ENCODE data around the gene LRRC74B. TPM values are rescaled to one million over a fixed set of nuclear protein-coding genes. Genes with fewer than 3 reads are reported as not detected.
"Not testable (repeated sequence)": the region's sequence is repeated elsewhere in the genome, so short reads cannot be mapped to it uniquely, and the experiment has no call there.

LRRC74B gene
- total RNA-seq, 1 donor from 2014 or later, result not detected

DNA sequence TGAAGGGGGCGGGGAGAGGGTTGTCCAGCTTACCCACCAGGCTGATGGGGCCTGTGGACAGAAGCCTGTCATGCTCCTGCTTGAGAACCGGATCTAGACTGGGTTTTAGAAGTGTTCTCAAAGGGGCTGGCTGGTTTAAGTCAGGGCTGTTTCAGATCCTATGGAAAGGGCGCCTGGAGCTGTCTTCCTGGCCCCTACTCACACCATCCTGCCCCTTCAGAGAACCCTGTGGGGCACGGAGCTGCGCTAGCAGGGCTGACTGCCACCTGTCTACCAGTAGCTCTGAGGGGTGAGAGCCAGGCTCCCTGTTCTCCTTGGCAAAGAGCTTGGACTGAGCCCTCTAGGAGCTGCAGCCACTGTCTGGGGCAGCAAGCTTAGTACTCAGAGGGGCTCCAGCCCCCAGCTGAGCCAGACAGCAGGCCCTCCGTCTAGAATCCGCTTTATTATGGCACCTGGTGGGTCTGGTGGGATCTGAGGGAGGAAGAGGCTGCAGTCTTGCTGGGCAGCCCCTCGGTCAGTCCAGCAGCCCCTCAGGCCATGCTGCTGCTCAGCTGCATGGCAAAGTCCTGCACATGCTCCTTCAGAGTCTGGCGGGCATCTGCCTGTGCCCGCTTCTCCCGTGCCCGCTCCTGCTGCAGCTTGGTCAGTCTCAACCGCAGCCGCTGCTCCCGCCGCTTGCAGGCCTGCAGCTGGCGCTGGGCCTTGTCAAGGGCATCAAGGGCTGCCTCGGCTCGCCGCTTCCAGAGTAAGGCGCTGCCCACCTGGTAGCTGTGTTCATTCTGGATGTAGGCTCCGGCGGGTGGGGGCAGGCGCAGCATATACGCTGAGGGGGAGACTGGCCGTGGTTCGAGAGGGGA lies 46.2 kb upstream of the LRRC74B start:
- Histone ChIP-seq H3K4me3 (ENCODE audit: low read depth, low read length) (no peak overlapping the region), H3K36me3 (ENCODE audit: control insufficient read depth, insufficient read depth, low read length) (peaks cover 14% of the 10 kb centered on the region), H3K27me3 (ENCODE audit: control insufficient read depth, insufficient read depth, low read length) (no peaks in the 10 kb centered on the region)
- TF ChIP-seq, protein P1, sequence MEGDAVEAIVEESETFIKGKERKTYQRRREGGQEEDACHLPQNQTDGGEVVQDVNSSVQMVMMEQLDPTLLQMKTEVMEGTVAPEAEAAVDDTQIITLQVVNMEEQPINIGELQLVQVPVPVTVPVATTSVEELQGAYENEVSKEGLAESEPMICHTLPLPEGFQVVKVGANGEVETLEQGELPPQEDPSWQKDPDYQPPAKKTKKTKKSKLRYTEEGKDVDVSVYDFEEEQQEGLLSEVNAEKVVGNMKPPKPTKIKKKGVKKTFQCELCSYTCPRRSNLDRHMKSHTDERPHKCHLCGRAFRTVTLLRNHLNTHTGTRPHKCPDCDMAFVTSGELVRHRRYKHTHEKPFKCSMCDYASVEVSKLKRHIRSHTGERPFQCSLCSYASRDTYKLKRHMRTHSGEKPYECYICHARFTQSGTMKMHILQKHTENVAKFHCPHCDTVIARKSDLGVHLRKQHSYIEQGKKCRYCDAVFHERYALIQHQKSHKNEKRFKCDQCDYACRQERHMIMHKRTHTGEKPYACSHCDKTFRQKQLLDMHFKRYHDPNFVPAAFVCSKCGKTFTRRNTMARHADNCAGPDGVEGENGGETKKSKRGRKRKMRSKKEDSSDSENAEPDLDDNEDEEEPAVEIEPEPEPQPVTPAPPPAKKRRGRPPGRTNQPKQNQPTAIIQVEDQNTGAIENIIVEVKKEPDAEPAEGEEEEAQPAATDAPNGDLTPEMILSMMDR (IDR thresholded peaks at IDR 0.05; ENCODE audit: insufficient read depth, low read length, severe bottlenecking), result no peak
- DNase-seq (ENCODE audit: low read depth) (no peak), FAIRE-seq (no peak)

DNA sequence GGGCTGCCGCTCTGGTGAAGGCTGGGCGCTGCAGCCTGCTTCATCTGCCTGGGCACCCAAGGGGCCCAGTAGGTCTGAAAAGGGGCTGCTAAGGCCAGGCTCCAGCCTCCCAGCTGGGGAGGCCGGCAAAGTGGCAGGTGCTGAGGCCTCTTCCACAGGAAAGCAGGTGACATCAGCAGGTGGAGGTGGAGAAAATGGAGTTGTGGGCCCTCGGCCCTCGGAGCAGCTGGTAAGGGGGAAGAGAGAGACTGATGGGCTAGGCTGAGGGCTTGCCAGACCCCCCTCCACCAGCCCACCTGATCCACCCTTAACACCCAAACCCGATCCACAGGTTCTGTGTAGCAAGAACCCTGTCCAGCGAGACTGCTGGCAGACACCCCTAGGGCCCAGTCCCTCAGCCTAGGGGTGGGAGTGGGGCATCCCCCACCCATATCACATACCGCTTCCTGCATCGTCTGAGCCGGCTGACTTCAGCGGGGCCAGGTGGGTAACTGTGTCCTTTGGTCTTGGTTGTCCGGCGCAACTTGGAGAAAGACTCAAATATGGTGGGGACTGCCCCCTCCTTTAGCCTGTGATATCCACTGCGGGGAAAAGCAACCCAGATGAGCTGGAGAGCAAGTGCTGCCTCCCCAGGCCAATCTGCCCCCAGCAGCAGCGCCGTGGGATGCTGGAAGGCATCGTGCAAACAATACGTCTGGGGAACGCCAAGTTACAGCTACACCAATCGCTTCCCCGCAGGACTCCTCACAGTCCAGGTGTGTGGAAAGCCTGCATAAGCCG lies 45.3 kb upstream of the LRRC74B start:
- DNase-seq (ENCODE audit: low read depth) (no peak), FAIRE-seq (no peak)
- peaks cover 12% of the 10 kb centered on the region for H3K36me3 ChIP-seq (ENCODE audit: control insufficient read depth, insufficient read depth, low read length)
- H3K4me3 ChIP-seq (ENCODE audit: low read depth, low read length), result peak overlapping the region; percentile 88
- TF ChIP-seq, protein P1 (IDR thresholded peaks at IDR 0.05; ENCODE audit: insufficient read depth, low read length, severe bottlenecking), result no peak
- H3K27me3 ChIP-seq (ENCODE audit: control insufficient read depth, insufficient read depth, low read length), result no peaks in the 10 kb centered on the region

DNA sequence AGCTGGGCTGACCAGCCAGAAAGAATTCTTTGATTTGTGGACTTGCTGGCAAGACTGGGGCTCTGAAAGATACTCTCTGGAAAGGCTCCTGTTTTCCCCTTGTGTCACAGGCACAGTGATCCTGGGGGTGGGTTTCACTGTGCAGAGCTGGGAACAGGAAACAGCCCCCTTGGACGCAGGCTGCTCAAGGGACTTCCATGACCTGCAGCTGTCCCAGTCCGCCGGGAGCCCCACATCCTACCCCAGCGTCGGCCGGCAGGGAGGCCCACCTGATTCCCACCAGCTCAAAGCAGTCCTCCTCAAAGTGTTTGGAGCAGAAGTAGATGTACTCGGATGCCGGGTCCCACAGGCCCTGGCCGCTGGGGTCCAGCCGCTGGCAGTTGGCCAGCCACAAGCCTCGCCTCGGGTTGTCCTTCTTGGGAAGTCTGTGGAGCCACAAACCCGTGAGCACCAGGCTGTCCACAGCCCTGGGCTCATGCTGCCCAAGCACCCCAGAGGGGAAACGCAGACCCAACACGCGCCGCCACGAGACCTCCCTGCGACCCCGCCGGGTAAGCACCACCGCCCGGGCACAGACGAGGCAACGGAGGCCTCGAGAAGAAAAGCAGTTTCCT lies 44.7 kb upstream of the LRRC74B start:
- TF ChIP-seq, protein P1 (IDR thresholded peaks at IDR 0.05; ENCODE audit: insufficient read depth, low read length, severe bottlenecking), result no peak
- Histone ChIP-seq H3K4me3 (ENCODE audit: low read depth, low read length) (peak overlapping the region; percentile 88), H3K27me3 (ENCODE audit: control insufficient read depth, insufficient read depth, low read length) (no peaks in the 10 kb centered on the region), H3K36me3 (ENCODE audit: control insufficient read depth, insufficient read depth, low read length) (peaks cover 10% of the 10 kb centered on the region)
- FAIRE-seq (no peak), DNase-seq (ENCODE audit: low read depth) (no peak)

DNA sequence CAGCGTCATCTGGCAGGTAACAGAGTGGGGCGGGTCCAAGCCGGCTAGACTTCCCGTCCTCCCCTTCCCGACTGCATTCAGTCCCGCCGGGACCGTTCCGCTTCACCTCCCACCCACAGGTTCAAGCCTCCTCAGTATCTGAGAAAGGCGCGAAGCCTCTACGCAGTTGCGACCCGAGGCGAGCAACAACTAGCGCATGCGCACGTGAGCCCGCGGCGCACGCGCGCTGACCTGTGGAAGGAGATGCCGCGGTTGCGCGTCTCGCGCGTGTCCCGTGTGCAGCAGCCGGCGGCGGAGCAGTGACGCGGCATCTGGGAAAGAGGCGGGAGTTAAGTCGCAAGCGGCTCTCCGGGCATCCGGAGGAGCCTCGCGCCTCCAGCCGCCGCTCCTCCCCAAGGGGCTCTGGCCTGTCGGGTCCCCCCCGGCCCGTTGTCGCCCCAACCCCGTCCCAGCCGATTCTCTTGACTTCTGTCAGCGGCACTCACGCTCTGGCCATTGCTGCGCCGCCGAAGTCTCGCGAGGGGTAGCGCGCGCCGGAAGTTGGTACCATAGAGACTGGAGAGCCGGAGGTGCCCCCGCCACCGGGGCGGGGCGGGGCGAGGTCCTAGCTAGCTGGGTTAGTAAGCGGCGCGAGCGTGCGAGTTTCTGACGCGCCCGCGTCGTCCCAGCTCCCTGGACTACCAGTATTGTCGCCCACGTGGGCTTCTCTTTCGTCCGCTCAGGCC lies 44.0 kb upstream of the LRRC74B start, which contains the start of gene THAP7:
TSS of gene THAP7 (minus strand) at position 518 of the 725 bp plus-strand sequence. CDS start at position 311, 207 bp downstream.
- TF ChIP-seq, protein P1 (IDR thresholded peaks at IDR 0.05; ENCODE audit: insufficient read depth, low read length, severe bottlenecking), result no peak
- FAIRE-seq, result no peak
- peak within 1 kb of the TSS; percentile 88 for H3K4me3 ChIP-seq (ENCODE audit: low read depth, low read length)
- peak; percentile 83 for DNase-seq (ENCODE audit: low read depth)
- H3K27me3 ChIP-seq (ENCODE audit: control insufficient read depth, insufficient read depth, low read length), result no peaks in the 10 kb centered on the region
- H3K36me3 ChIP-seq (ENCODE audit: control insufficient read depth, insufficient read depth, low read length), result peaks cover 10% of the 10 kb centered on the region

DNA sequence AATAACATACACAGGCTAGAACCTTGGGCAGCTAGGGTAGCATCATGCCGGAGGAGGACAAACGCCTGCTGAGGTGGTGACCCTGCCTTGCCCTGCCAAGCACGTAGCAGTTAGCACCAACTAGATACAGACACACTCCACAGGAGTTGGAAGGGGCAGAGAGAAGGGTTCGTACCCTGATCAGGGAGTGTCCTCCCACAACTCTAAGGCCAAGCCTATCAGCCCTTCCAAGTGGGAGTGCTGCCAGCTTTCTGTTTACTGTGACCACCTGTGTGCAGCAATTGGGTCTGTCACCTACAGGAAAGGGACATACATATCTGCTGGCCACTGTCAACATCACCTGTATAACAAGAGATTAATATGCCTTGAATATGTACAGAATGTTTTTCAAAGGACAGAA lies 42.0 kb upstream of the LRRC74B start:
- Histone ChIP-seq H3K4me3 (ENCODE audit: low read depth, low read length) (no peak overlapping the region), H3K27me3 (ENCODE audit: control insufficient read depth, insufficient read depth, low read length) (no peaks in the 10 kb centered on the region), H3K36me3 (ENCODE audit: control insufficient read depth, insufficient read depth, low read length) (peaks cover 6% of the 10 kb centered on the region)
- DNase-seq (ENCODE audit: low read depth) (no peak), FAIRE-seq (no peak)
- TF ChIP-seq, protein P1 (IDR thresholded peaks at IDR 0.05; ENCODE audit: insufficient read depth, low read length, severe bottlenecking), result no peak

DNA sequence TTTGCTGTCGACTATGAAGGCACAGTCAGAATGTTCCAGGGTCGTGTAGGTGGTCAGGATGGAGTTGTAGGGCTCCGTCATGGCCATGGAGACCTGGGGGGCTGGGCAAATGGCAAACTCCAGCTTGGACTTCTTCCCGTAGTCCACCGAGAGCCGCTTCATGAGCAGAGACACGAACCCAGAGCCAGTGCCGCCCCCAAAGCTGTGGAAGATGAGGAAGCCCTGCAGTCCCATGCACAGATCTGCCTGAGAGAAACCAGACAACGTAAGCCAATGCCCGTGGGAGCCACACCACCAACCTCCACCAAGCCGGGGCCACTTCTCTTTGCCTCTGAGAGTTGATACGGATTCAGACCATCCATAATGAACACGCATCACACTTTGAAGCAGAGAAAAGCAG lies 36.5 kb upstream of the LRRC74B start:
- not testable (repeated sequence) for H3K27me3 ChIP-seq (ENCODE audit: control insufficient read depth, insufficient read depth, low read length); H3K4me3 ChIP-seq (ENCODE audit: low read depth, low read length); H3K36me3 ChIP-seq (ENCODE audit: control insufficient read depth, insufficient read depth, low read length); DNase-seq (ENCODE audit: low read depth)
- FAIRE-seq, result peak; percentile 98

Data from bronchial epithelial cell (primary cell).